GM12878 (cell line): ENCODE measurements around the gene KAZN. TPM values are rescaled to one million over a fixed set of nuclear protein-coding genes. Genes with fewer than 3 reads are reported as not detected.

ENCODE experiments used
- ATAC-seq: fragments of 200-7000 bp; cut with Tn5 transposase; 3 replicates; pipeline ENCODE4 v1.9.1; 2020; ENCODE audit warnings: mild to moderate bottlenecking, moderate library complexity
- BruUV-seq: library from RNA; stranded (reverse); fragments of 400-500 nt; replicated peaks from 2 replicates; lab custom pipeline; 2021; lab: Mats Ljungman, UMichigan
- CTCF ChIA-PET: fragments of 300-600 bp; sonication (Branson Sonifier 250); formaldehyde crosslinking; extraction: SDS; loops from one replicate; lab custom pipeline; 2021; ENCODE audit warnings: inconsistent platforms; lab: Yijun Ruan, JAX
- POLR2A ChIA-PET: fragments of 350-600 bp; formaldehyde crosslinking; extraction: SDS; loops from one replicate; lab custom pipeline; 2021; ENCODE audit warnings: inconsistent platforms; lab: Charles Lee
- RAD21 ChIA-PET: fragments of 300-600 bp; sonication (Branson Sonifier 250); formaldehyde crosslinking; loops from one replicate; lab custom pipeline; 2023; ENCODE audit warnings: antibody characterized with exemption; ENCODE audit not compliant: unreplicated experiment; lab: Charles Lee
- SMC1A ChIA-PET: fragments of 300-600 bp; sonication (Branson Sonifier 250); formaldehyde crosslinking; loops from one replicate; lab custom pipeline; 2023; ENCODE audit not compliant: unreplicated experiment, uncharacterized antibody; lab: Charles Lee
- DNase-seq: peaks from one replicate; pipeline ENCODE4 v3.0.0-alpha.2; 2011; ENCODE audit warnings: low read depth, low spot score
- FAIRE-seq: peaks from 3 replicates; lab custom pipeline; 2011; peaks lifted over from hg19 to GRCh38; lab: Jason Lieb, UNC
- H2AFZ ChIP-seq: 2 replicates; pipeline ENCODE4 v1.6.0; 2011; ENCODE audit warnings: low read depth, low read length, control low read depth; ENCODE audit not compliant: control insufficient read depth
- H3K27ac ChIP-seq: 2 replicates; pipeline ENCODE4 v1.5.1; 2011; ENCODE audit warnings: control low read depth; ENCODE audit not compliant: control insufficient read depth, insufficient read depth
- H3K27me3 ChIP-seq, 2 experiments: replicated peaks in 1 of 2; 2 replicates each; pipeline versions ENCODE4 v1.6.0 to v1.6.1; 2011; ENCODE audit warnings: low read length in 1 of 2; ENCODE audit not compliant: control insufficient read depth in 2 of 2, insufficient read depth in 2 of 2
- H3K36me3 ChIP-seq, 2 experiments: 2 replicates each; pipeline ENCODE4 v1.5.1; 2011; ENCODE audit warnings: low read length in 1 of 2; ENCODE audit not compliant: control insufficient read depth in 2 of 2, insufficient read depth in 2 of 2
- H3K4me1 ChIP-seq: 2 replicates; pipeline ENCODE4 v1.6.1; 2011; ENCODE audit warnings: mild to moderate bottlenecking, low read length, moderate library complexity, mixed read lengths; ENCODE audit not compliant: control insufficient read depth, insufficient read depth
- H3K4me2 ChIP-seq: 2 replicates; pipeline ENCODE4 v1.6.0; 2011; ENCODE audit warnings: control low read depth; ENCODE audit not compliant: control insufficient read depth, insufficient read depth
- H3K4me3 ChIP-seq: fragments of 200-600 bp; sonication (generic); 2 replicates; pipeline ENCODE4 v1.5.1; 2016
- H3K79me2 ChIP-seq: 2 replicates; pipeline ENCODE4 v1.6.0; 2011; ENCODE audit warnings: low read length; ENCODE audit not compliant: control insufficient read depth, insufficient read depth
- H3K9ac ChIP-seq: 2 replicates; pipeline ENCODE4 v1.8.0; 2011; ENCODE audit warnings: low read length, control low read depth, mixed read lengths; ENCODE audit not compliant: control insufficient read depth, insufficient read depth
- H3K9me3 ChIP-seq: replicated peaks from 3 replicates; pipeline ENCODE4 v1.5.1; 2011; ENCODE audit warnings: mild to moderate bottlenecking, low read length; ENCODE audit not compliant: control insufficient read depth, insufficient read depth
- H4K20me1 ChIP-seq: 2 replicates; pipeline ENCODE4 v1.6.0; 2011; ENCODE audit not compliant: control insufficient read depth, insufficient read depth
- BRCA1 ChIP-seq: IDR thresholded peaks from 2 replicates; pipeline ENCODE4 v1.6.1; 2011; ENCODE audit warnings: low read depth, low read length, improper control_type of control experiment
- CBFB ChIP-seq: IDR thresholded peaks from 2 replicates; pipeline ENCODE4 v1.6.1; 2016; ENCODE audit warnings: antibody characterized with exemption, low read depth
- E4F1 ChIP-seq: fragments of 450-650 bp; IDR thresholded peaks from 2 replicates; pipeline ENCODE4 v1.6.1; 2018; ENCODE audit warnings: borderline replicate concordance, mild to moderate bottlenecking; ENCODE audit not compliant: partially characterized antibody
- ELK1 ChIP-seq: IDR thresholded peaks from 2 replicates; pipeline ENCODE4 v1.6.1; 2012; ENCODE audit warnings: low read depth, low read length, improper control_type of control experiment
- FOXM1 ChIP-seq: IDR thresholded peaks from 2 replicates; pipeline ENCODE4 v1.6.1; 2012; ENCODE audit warnings: low read depth, mild to moderate bottlenecking, inconsistent platforms, low read length, moderate library complexity
- HSF1 ChIP-seq: fragments of 150-350 bp; IDR thresholded peaks from 2 replicates; pipeline ENCODE4 v1.6.1; 2014; ENCODE audit warnings: mild to moderate bottlenecking, low read depth, low read length
- MEF2A ChIP-seq: IDR thresholded peaks from 2 replicates; pipeline ENCODE4 v1.6.1; 2011; ENCODE audit warnings: low read depth, mild to moderate bottlenecking, low read length, moderate library complexity; ENCODE audit not compliant: insufficient read depth
- PAX8 ChIP-seq: fragments of 450-650 bp; IDR thresholded peaks from 2 replicates; pipeline ENCODE4 v1.6.1; 2017; ENCODE audit warnings: mild to moderate bottlenecking, moderate library complexity
- RUNX3 ChIP-seq: IDR thresholded peaks from 2 replicates; pipeline ENCODE4 v1.6.1; 2012; ENCODE audit warnings: low read length, inconsistent platforms
- SIN3A ChIP-seq: IDR thresholded peaks from 2 replicates; pipeline ENCODE4 v1.6.1; 2012; ENCODE audit warnings: low read depth, low read length, improper control_type of control experiment
- SMAD1 ChIP-seq: fragments of 450-650 bp; IDR thresholded peaks from 2 replicates; pipeline ENCODE4 v1.6.1; 2018; ENCODE audit warnings: mild to moderate bottlenecking, low read depth; ENCODE audit not compliant: partially characterized antibody
- SP1 ChIP-seq: IDR thresholded peaks from one replicate; pipeline ENCODE4 v1.6.1; 2011; ENCODE audit warnings: low read depth, low read length
- SREBF1 ChIP-seq: IDR thresholded peaks from 2 replicates; pipeline ENCODE4 v1.6.1; 2012; ENCODE audit warnings: mild to moderate bottlenecking, low read length
- SREBF2 ChIP-seq: IDR thresholded peaks from 2 replicates; pipeline ENCODE4 v1.6.1; 2012; ENCODE audit warnings: mild to moderate bottlenecking, low read length
- TBL1XR1 ChIP-seq: IDR thresholded peaks from 2 replicates; pipeline ENCODE4 v1.6.1; 2012; ENCODE audit warnings: low read depth, low read length, improper control_type of control experiment
- ZNF217 ChIP-seq: fragments of 450-650 bp; IDR thresholded peaks from 2 replicates; pipeline ENCODE4 v1.6.1; 2017; ENCODE audit warnings: antibody characterized with exemption, mild to moderate bottlenecking
- ZNF24 ChIP-seq: fragments of 450-650 bp; IDR thresholded peaks from 2 replicates; pipeline ENCODE4 v1.6.1; 2017; ENCODE audit warnings: antibody characterized with exemption, mild to moderate bottlenecking
- WGBS: methylation state at CpG from one replicate; pipeline ENCODE4 v1.1.6; 2016; ENCODE audit warnings: low lambda C conversion rate; ENCODE audit not compliant: insufficient replicate concordance, insufficient coverage; ENCODE audit errors: missing lambda C conversion rate; 5-methylcytosine and 5-hydroxymethylcytosine counted together
- in situ Hi-C: fragments of 300-500 bp; cut with MboI; formaldehyde crosslinking; loops from 9 replicates; pipeline ENCODE4 v1.14.3; 2018; ENCODE audit warnings: mixed read lengths
- intact Hi-C: fragments of 100-400 bp; cut with micrococcal nuclease; formaldehyde crosslinking; loops from one replicate; pipeline ENCODE4 v1.14.2; 2022; ENCODE audit not compliant: unreplicated experiment
- polyA plus RNA-seq, 11 experiments: library from polyadenylated mRNA; depleted of rRNA in 4 of 11; unstranded in 6 of 11; stranded (reverse) in 5 of 11; fragments of >200 nt; fragmentation: Nextera tagmentation in 4 of 11; fragmentation: Illumina TruSeq in 1 of 11; extraction: Ambion mirVana in 4 of 11; extraction: Trizol in 1 of 11; gene quantifications; 1 replicate in 1 of 11; 2 replicates in 10 of 11; pipeline versions ENCODE4 v1.2.1 to v1.2.3, GENCODE V29; 2011 to 2016; ENCODE audit warnings: inconsistent platforms in 2 of 11, missing spikeins in 2 of 11, low read depth in 1 of 11
- total RNA-seq, 4 experiments: library from RNA; depleted of rRNA in 3 of 4; stranded (reverse); fragments of >200 nt in 3 of 4; fragmentation: Illumina TruSeq in 1 of 4; extraction: Trizol in 1 of 4; gene quantifications; 2 replicates each; pipeline versions ENCODE4 v1.2.1 to v1.2.3, GENCODE V29; 2013 to 2021

KAZN gene
- total and polyA plus RNA-seq, 10 of the 15 experiments (the other 5 are each of a cell fraction or from before 2014, with no cell fraction given) = 0.72 to 4.0 (median 1.2) TPM

GRCh38 chr1:14848203-14848602 is 249.7 kb downstream of the KAZN start (continued):
- no peak for TF ChIP-seq E4F1
- TF ChIP-seq SMAD1 = no peak

DNA sequence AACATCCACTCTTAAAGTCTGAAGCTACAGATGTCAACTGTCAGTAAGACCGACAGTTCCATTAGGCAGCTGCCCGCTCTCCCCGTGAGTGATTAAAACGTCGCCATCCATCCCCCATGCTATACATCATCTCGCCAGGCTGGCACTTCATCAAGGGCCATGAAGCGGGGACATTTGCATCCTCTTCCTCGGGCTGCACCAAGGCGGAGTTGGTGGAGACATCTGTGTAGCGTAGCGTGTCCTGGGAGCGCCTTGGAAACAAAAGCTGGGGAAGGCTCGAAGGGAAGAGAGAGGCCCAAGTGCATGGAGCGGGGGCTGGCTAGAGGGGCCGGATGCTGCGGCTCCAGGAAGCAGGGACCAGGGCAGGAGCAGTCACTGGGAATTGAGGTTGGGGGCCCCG is 250.1 kb downstream of the KAZN start:
- H4K20me1 ChIP-seq = no peaks in the 10 kb centered on the region
- H3K27ac ChIP-seq = no peak overlapping the region
- no peak overlapping the region for H2AFZ ChIP-seq
- WGBS = 20% methylated on average over 17 of the region's 17 CpGs
- POLR2A ChIA-PET = interaction anchor here (0.6 kb wide), 1 partner anchor 39 kb away, joined by 5 read pairs; no protein-coding TSS in a partner anchor
- ATAC-seq = no peak
- no peak for FAIRE-seq
- H3K79me2 ChIP-seq = no peaks in the 10 kb centered on the region
- RAD21 ChIA-PET = interaction anchor here (1.2 kb wide), 1 partner anchor 241 kb away, joined by 6 read pairs; no protein-coding TSS in a partner anchor
- TF ChIP-seq CBFB (no peak), SIN3A (no peak), MEF2A (no peak), HSF1 (no peak), SP1 (no peak), TBL1XR1 (no peak), SREBF2 (no peak), ELK1 (no peak), FOXM1 (no peak), PAX8 (no peak), RUNX3 (no peak), ZNF217 (no peak), ZNF24 (no peak), SREBF1 (no peak), BRCA1 (no peak)
- no peaks in the 10 kb centered on the region; a peak in 1 of 4 replicates for H3K27me3 ChIP-seq
- no peak overlapping the region for H3K4me3 ChIP-seq
- H3K4me1 ChIP-seq = no peaks in the 10 kb centered on the region
- SMC1A ChIA-PET = no interaction called here
- H3K9ac ChIP-seq = no peak overlapping the region
- no peaks in the 10 kb centered on the region for H3K36me3 ChIP-seq
- intact Hi-C loops (no loop called here), in situ Hi-C loops (no loop called here)
- CTCF ChIA-PET = interaction anchor here (0.6 to 1.3 kb wide), 2 partner anchors 12 to 242 kb away, joined by 3 read pairs; no protein-coding TSS in a partner anchor
- H3K9me3 ChIP-seq = no peaks in the 10 kb centered on the region; the same call in 2 of the 3 replicates
- no peak overlapping the region for H3K4me2 ChIP-seq
- DNase-seq = no peak
- no TSS peak for BruUV-seq
